Left cardiac atrium (tissue), 4 donors: Measurements from ENCODE around the gene ACSS1. TPM values are rescaled to one million over a fixed set of nuclear protein-coding genes. Genes with fewer than 3 reads are reported as not detected.

Experiments
- ATAC-seq, 2 donors: fragments of 200-7000 bp; cut with Tn5 transposase; one replicate each; pipeline ENCODE4 v1.9.1; 2020; ENCODE audit warnings: mild to moderate bottlenecking in 2 of 2, moderate library complexity in 2 of 2
- DNase-seq: peaks from one replicate; pipeline ENCODE4 v3.0.0-alpha.2; 2020
- intact Hi-C, 2 donors: fragments of 100-400 bp; cut with DNase I; formaldehyde crosslinking; loops; one replicate each; pipeline versions ENCODE4 v1.14.1 to v1.15.1; 2022 to 2023
- total RNA-seq, 2 donors: library from RNA; stranded (reverse); fragmentation: NEBNext Ultra II Directional; extraction: Animal tissue kit (Norgen Biotek cat#: 25700); gene quantifications; one replicate each; pipeline ENCODE4 v1.2.1, GENCODE V29; 2021
- donor health status: DM: no; HTN: yes; CAD: no.
- donor health status: DM: no; HTN: yes; CAD: no; lungs with severe emphysema.
- donor health status: DM: yes; HTN: yes; CAD: no.
- donor health status: Dilated cardiomyopathy.

The ACSS1 gene
- total RNA-seq, 2 donors from 2014 or later = 27.9 to 55.0 TPM

- intact Hi-C loops = loop anchor here (2.0 to 10.0 kb wide), 5 partner anchors 185 to 406 kb away; partner anchors contain the start of gene ENTPD6 (in 1 of the 2)
- DNase-seq (peak; percentile 98), ATAC-seq (peak; percentile 94 to 97)
Measured at GRCh38 chr20:24992487-24993205, 65.3 kb downstream of the ACSS1 start, which contains the start of gene APMAP. Gene APMAP, minus strand, starts transcription at chr20:24992751. Its CDS starts 63 bp downstream, at chr20:24992688.

DNA sequence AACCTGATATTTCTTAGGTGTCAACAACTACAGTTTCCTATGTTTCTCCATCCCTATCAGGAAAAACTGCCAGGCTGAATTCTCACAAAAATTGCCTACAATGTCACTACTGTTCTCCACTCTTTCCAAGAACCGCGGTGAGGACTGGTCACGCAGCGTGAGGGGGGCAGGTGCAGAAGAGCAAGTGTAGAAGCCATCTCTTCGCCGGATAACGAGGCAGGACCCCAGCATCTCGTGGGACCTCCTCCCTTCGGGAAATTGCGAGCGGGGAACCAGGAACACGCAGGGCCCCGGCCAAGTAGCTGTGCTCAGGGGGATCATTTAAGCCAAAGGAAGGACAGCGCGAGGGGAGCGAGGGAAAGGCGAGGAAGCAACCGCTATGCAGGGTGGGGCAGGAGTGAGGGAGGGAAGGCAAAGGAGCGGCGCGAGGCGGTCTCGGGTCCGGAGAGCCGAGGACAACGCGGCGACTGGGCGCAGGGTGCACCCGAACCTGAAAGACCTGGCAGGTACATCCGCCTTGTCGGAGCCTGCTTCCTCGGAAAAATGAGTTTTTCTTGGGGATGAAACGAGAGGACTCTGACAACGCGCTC, 65.9 kb downstream of the ACSS1 start:
- DNase-seq (no peak), ATAC-seq (peak; percentile 3 to 48)
- intact Hi-C loops = loop anchor here (2.0 to 10.0 kb wide), 5 partner anchors 185 to 407 kb away; partner anchors contain the start of gene ENTPD6 (in 1 of the 2)

DNA sequence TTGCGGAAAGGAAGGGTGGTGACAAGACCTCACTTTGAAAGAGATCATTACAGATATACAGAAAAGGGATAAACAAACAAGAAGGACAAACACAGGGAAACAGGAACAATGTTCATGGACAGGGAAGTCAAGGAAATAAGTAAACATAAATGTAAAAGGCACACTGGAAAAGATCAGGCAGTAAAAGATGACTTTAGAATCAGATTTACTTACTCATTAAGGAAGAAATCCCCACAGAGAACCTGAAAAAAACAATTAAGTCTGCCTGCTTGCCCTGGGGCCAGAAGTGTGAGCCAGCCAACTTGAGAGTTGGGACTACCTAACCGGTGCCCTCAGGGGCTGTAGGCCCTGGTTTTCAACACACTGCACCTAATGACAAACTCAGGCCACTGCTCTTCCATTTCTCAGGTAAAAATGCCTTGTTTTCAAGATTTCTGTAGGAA, 67.1 kb downstream of the ACSS1 start:
- DNase-seq (peak; percentile 6), ATAC-seq (no peak)
- intact Hi-C loops = loop anchor here (5.0 to 10.0 kb wide), 4 partner anchors 186 to 264 kb away; partner anchors contain the start of gene ENTPD6 (in 1 of the 2)

DNA sequence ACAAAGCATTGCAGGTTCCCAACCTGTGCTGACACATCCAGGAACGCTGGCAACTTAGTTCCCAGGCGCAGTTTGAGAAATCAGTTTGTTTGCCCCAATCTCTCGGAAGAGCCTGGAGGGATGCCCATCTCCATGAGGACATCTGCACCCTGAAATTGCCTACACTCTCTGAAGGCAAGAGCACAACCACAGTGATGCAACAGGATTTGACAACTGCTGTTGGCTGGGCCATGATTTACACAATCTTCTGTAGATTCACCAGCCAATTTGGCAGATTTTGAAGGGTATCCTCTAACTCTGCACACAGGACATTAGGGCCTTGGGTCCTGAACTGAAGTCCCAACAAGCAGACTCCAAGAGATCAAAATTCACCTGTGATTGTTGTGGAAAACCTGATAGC, 68.8 kb downstream of the ACSS1 start:
- intact Hi-C loops = no loop called here
- ATAC-seq = no peak
- peak; percentile 6 for DNase-seq

DNA sequence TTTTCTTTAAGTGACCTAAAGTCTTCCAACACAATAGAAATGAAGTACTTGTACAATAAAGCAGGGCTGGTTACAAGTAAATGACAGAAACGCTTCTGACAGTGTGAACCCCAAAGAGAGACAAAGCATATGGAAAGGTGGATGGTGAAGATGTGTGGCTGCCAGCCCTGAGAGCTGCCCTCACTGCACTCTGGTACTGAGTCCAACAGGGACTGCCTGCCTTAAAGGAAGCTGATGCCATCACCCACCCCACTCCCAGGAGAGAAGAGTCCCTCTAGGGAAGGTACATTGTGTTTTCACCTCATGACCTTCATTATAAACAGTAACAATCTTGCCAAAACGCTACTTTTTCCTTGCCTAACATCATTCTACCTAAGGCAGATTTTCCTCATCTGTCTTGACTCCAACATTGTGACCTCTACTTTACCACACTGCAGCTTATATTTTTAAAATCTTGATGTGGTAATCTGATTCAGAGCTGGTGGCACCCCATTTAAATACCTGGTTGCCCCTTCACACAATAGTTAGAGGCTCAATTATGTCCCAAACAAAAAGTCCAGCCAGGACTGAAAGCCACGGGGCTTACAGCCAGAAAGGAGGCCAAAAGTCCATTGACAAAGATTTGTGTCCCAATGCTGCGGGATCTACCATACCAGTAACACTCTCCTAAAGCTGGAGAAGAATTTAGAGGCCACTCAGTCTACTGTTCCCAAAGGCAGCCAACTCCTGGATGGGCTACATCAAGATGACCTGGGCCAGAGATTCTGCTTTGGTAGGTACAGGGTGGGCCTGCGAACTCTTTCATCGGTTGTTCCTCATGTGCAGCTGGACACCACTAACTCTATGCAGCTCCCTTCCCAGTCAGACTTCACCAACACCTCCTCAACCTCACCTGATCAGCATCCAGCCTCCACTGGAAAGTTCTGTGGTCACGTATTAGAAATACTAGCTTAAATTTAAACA, 69.8 kb downstream of the ACSS1 start:
- ATAC-seq (no peak), DNase-seq (peak; percentile 7)
- intact Hi-C loops = no loop called here

GRCh38 chr20:24987244-24987643, 70.7 kb downstream of the ACSS1 start:
- intact Hi-C loops = no loop called here
- DNase-seq (no peak), ATAC-seq (no peak)

GRCh38 chr20:24986436-24987015, 71.4 kb downstream of the ACSS1 start:
- no peak for ATAC-seq
- peak; percentile 2 for DNase-seq
- intact Hi-C loops = no loop called here

GRCh38 chr20:24985802-24986201, 72.1 kb downstream of the ACSS1 start:
- DNase-seq (no peak), ATAC-seq (peak in 1 of 2 donors; percentile 18)
- intact Hi-C loops = no loop called here

- intact Hi-C loops = no loop called here
- ATAC-seq = peak in 1 of 2 donors; percentile 28
- no peak for DNase-seq
Measured at GRCh38 chr20:24984961-24985640, 72.8 kb downstream of the ACSS1 start.

DNA sequence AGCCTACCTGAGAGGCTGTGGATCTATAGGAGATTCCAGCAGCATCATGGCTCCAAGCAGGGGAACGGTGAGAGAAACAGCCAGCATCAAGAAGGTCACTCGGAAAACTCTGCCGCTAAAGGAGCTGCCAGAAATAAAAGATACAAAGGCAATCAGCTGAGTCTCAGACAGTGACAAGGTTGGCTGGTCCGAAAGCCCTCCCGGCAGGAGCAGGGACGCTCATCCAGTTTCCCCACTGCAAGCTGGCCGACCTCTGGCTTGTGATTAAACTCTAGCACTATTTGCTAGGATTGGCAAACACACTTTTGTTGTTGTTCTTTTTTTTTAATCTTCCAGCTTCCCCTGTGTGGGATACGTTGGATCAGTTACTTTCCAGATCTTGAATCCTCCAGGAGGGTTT, 74.0 kb downstream of the ACSS1 start:
- ATAC-seq (peak in 1 of 2 donors; percentile 31), DNase-seq (no peak)
- intact Hi-C loops = no loop called here

DNA sequence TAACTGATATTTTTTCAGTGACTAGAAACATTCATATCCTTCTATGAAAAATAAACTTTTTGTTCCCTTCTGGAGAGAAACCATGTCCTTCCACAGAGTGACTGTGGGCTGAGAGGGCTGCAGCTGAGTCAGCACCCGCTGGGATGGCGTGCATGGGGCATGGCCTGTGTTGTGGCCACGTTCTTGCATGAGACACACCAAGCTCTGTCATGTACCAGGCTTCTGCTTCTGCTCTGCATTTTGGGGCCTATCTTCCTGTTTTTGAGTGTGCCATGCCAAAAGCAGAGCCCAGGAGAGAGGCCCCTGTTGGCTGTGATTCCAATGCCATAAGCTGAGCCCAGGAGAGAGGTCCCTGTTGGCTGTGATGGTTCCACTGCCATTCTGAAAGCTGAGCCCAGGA, 76.1 kb downstream of the ACSS1 start:
- DNase-seq = no peak
- peak; percentile 66 to 68 for ATAC-seq
- intact Hi-C loops = no loop called here

DNA sequence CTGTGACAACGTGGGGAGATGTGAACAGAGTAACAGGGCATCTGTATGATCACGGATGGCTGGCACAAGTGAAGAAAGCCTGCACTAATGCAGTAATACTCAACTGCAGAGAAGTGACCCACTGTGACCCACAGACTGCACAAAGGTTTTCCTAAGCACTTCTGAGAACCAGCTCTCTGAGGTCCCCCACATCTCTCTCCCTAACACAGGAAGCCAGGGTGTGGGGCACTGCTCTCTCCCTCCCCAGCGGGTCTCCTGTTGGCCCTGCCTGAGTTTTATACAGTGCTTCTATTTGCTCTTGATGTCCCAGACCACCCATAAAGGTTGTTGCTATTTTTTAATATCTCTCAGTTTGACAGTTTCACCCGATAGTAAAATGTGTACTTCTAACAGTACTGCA, 76.7 kb downstream of the ACSS1 start:
- ATAC-seq = no peak
- intact Hi-C loops = no loop called here

DNA sequence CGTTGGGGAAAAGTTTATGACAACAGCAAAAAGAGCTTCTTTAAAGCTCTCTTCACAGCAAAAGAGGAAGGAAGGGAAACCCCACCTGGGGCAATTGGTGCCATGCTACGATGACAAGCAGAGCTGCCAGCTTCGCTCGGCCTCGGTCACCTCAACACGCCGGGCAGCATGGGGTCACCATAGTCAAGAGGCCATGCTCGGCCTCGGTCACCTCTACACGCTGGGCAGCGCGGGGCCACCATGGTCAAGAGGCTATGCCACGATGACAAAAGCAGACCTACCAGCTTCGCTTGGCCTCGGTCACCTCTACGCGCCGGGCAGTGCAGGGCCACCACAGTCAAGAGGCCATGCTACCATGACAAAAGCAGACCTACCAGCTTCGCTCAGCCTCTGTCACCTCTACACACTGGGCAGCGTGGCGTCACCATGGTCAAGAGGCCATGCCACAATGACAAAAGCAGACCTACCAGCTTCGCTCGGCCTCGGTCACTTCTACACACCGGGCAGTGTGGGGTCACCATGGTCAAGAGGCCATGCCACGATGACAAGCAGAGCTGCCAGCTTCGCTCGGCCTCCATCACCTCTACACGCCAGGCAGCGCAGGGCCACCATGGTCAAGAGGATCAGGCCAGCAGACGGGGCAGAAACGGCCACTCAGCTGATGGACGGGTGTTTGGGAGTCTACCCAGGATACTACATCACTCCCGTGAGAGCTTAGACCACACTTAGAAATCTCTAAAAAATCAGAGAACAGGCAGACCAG, 77.5 kb downstream of the ACSS1 start:
- ATAC-seq (no peak), DNase-seq (no peak)
- intact Hi-C loops = no loop called here

More for the DNA sequence above, 76.7 kb downstream of the ACSS1 start:
- DNase-seq = no peak

DNA sequence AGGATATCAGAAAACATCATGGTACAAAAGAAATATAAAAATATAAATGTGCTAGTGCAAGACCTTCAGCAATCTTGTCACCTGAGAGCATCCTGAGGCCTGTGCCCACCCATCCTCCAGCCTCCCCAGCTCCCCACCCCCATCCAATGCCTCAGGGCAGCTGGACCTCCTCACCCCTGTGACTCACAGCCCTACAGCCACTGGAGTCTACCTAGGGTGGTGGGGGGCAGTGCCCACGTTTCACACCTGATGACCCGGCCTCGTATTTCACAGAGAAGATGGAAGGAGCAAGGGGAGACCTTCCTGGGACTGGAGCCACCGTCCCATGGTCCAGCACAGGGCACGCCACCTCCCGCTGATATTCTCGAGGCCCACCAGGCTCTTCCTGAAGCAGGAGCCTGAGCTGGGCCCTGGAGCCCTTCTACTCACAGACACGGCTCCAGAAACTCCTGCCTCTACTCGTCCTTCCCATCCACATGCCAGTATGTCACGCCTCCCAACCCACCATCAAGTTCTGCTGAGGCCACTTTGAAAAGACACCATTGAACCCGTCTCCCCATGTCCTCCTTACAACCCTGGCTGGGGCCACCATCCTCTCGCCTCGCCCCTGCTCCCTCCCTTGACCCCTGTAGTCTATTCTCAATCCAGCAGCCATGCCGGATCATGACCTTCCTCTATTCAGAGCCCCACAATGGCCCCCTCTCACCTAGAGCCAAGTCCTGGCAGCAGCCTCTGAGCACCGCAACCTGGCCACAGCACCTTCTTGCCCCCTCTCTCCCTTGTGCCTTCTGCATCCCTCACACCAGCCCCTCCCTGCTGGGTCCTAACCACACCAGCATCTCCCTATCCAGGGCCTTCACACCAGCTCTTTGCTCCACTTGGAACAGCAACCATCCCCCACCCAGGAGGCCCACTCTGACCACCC, 78.6 kb downstream of the ACSS1 start:
- no peak for DNase-seq
- no peak for ATAC-seq
- intact Hi-C loops = no loop called here

- intact Hi-C loops = no loop called here
- DNase-seq = no peak
- peak in 1 of 2 donors; percentile 32 for ATAC-seq
Measured at GRCh38 chr20:24978513-24978912, 79.4 kb downstream of the ACSS1 start.

DNA sequence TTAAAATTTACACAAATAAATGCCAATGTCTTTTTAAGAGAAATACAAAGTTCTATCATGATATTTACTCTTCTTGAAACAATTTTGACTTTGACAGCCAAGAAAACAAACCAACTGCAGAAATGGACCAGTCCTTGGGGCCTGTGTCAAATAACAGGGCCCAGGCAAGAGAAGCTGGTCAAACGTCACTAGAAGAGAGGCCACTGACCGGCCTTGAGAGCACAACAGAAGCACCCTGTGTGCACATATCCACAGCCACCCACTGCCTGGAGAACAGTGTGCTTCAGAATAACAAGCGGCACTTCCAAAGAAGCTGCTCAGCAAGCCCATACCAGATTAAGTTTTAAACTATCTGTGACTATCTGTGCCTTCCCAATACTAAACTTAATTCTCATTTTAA, 80.1 kb downstream of the ACSS1 start:
- DNase-seq (no peak), ATAC-seq (peak in 1 of 2 donors; percentile 51)
- intact Hi-C loops = no loop called here

DNA sequence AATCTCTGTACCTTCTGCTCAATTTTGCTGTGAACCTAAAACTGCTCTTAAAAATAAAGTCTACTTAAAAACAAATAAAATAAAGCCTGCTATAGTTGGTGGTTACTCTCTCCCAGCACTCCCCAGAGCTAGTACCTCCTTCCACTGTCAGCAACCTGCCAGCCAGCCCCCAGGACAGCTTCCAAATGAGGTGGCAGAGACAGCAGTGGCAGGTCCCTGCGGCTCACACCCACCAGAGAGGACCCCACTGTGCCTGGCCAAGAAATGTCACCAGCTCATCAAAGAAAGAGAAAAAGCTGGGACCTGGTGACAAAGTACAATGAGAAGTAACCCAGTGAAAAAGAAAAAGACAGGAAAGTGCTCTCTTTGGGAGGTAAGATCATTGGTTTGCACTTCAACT, 80.6 kb downstream of the ACSS1 start:
- intact Hi-C loops = no loop called here
- no peak for DNase-seq
- no peak for ATAC-seq
